GDM1 (cell line): ENCODE results near the gene CDH15.
"Not testable (repeated sequence)": the region's sequence is repeated elsewhere in the genome, so short reads cannot be mapped to it uniquely, and the experiment has no call there.

Experiments
- DNase-seq: peaks from one replicate; lab custom pipeline; 2025; lab: John Stamatoyannopoulos, UW

The CDH15 gene

DNA sequence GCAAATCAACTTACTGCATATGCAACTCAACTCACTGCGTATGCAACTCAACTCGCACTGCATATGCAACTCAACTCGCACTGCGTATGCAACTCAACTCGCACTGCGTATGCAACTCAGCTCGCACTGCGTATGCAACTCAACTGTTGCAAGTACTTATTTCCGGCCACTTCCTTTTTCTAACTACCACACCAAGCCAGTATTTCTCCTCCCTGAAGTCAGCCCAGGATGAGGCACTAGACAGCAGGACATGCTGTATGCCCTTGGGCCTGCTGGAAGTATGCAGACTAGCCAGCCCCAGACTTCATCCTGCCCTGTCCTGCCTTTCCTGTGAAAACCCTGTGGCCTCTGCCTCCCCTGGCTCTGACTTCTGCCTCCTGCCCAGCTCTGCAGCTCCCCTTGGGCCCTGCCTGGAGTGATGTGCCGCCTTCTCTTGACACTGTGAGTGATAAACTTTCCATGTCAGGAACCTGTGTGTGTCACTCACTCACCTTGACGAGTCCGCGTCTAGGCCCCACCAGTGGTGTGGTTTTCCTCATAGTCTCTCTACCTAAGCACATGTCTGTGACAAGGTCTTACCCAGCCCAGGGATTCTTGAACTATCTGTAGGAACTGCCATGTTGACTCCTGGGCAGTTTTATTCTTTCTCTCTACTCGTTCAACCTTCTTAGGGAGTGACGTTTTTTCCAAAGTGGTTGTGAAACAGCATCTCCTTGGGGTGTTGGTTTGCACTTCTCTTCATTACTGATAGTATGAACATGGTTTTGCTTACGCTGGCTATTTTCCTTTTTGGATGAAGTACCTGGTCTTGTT lies 62.3 kb downstream of the CDH15 start:
- no peak for DNase-seq

- no peak for DNase-seq
These were observed 66.2 kb downstream of the CDH15 start for GRCh38 chr16:89237733-89238132.

DNA sequence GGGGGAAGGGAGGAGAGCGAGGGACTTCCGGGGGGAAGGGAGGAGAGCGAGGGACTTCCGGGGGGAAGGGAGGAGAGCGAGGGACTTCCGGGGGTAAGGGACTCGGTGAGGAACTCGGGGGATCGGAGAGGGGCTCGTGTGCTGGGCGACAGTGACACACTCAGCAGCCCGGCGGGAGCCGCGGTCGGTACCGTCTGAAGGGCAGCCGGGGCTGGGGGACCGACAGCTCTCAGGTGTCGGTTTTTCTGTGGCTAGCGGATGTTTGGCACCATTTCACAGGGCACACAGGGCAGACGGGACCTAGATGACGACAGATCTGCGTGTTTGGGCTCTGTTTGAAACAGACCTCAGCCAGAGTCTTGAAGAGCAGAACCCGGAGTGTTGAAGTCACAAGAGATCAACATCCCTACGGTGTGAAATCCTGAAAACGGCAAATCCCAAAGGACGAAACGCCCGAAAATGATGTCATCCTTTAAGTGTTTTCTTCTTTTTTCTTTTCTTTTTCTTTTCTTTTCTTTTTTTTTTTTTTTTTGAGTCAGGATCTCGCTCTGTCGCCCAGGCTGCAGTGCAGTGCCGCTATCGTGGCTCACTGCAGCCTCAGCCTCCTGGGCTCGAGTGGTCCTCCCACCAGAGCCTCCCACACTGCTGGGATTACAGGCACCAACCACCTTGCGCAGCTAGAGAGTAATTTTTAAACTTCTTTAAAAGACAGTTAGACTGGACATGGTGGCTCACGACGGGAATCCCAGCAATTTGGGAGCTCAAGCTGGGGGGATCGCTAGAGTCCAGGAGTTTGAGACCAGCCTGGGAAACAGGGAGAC lies 69.8 kb downstream of the CDH15 start:
- peak; percentile 36 for DNase-seq

- DNase-seq, result no peak
These were observed 71.2 kb downstream of the CDH15 start for GRCh38 chr16:89242795-89243200.

DNA sequence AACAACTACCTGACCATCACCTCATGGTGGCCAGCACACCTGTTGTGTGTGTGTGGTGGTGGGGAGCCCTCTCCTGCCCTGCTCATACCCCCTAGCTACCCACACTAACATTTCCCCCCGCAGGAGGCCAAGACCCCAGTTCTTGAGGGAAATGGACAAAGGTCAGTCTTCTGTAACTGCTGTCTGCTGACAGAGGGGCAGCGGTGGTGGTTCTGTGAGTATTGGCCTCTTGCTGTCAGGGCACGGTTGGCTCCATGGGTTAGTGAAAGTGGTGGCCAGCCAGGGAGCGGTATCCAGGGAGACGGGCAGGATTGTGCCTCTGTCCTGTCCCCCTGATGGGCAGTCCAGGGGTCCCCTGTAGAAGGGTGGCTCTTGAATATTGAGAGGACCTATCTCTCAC lies 72.1 kb downstream of the CDH15 start:
- DNase-seq, result no peak

GRCh38 chr16:89244264-89244663 lies 72.7 kb downstream of the CDH15 start:
- not testable (repeated sequence) for DNase-seq

DNA sequence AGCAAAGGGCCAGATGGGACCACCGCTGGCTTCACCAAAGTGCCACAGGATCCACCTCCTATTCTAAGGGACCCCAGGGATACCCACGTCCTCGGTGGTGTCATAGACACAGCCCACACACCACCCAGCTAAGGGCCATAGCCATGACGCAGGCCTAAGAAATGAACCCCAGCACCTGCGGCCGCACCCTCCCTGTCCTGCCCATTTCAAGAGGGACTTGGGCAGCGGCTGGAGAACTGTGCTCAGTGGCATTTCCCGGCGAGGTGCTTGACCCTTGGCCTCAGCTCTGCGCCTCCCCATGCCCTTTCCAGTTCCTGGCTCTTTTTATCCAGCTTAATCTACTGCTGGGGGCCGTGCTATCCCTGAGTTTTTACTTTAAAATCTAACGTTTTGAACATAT lies 73.2 kb downstream of the CDH15 start:
- DNase-seq, result no peak
